SK-N-SH treated with all-trans-retinoic acid at 6 μM for 48 hours (cell line): ENCODE data around the gene ZFP3.

Experiments
- ATAC-seq: fragments of 200-7000 bp; cut with Tn5 transposase; 3 replicates; pipeline ENCODE4 v1.9.1; 2020; ENCODE audit warnings: mild to moderate bottlenecking, moderate library complexity
- ARNTL ChIP-seq: fragments of 450-650 bp; formaldehyde crosslinking; IDR thresholded peaks from 2 replicates; pipeline ENCODE4 v1.5.0; 2020; ENCODE audit warnings: low read depth, mild to moderate bottlenecking, moderate library complexity, borderline replicate concordance
- BACH2 ChIP-seq: fragments of 250-450 bp; sonication (Bioruptor Pico); IDR thresholded peaks from 2 replicates; pipeline ENCODE4 v1.9.0; 2021; ENCODE audit warnings: mild to moderate bottlenecking, borderline replicate concordance
- CREB5 ChIP-seq: fragments of 250-450 bp; sonication (Bioruptor Pico); IDR thresholded peaks from 2 replicates; pipeline ENCODE4 v1.5.1; 2020; ENCODE audit warnings: low read depth, mild to moderate bottlenecking, moderate library complexity
- CSDC2 ChIP-seq: fragments of 250-450 bp; sonication (Bioruptor Pico); IDR thresholded peaks from 2 replicates; pipeline ENCODE4 v1.5.0; 2020; ENCODE audit warnings: mild to moderate bottlenecking, moderate library complexity
- ESRRG ChIP-seq: fragments of 250-450 bp; sonication (Bioruptor Pico); IDR thresholded peaks from 2 replicates; pipeline ENCODE4 v1.6.1; 2021; ENCODE audit warnings: mild to moderate bottlenecking
- GLIS3 ChIP-seq: fragments of 250-450 bp; sonication (Bioruptor Pico); IDR thresholded peaks from 2 replicates; pipeline ENCODE4 v1.5.0; 2020; ENCODE audit warnings: mild to moderate bottlenecking, moderate library complexity
- ISL1 ChIP-seq: fragments of 250-450 bp; sonication (Bioruptor Pico); IDR thresholded peaks from 2 replicates; pipeline ENCODE4 v2.1.2; 2022; ENCODE audit warnings: mild to moderate bottlenecking, moderate library complexity
- OSR1 ChIP-seq: fragments of 250-450 bp; sonication (Bioruptor Pico); IDR thresholded peaks from 2 replicates; pipeline ENCODE4 v1.8.0; 2022; ENCODE audit warnings: moderate library complexity, mild to moderate bottlenecking, inconsistent platforms
- PATZ1 ChIP-seq: fragments of 250-450 bp; sonication (Bioruptor Pico); IDR thresholded peaks from 2 replicates; pipeline ENCODE4 v1.8.0; 2020; ENCODE audit warnings: mild to moderate bottlenecking, moderate library complexity, borderline replicate concordance
- POU6F1 ChIP-seq: fragments of 250-450 bp; sonication (Bioruptor Pico); IDR thresholded peaks from 2 replicates; pipeline ENCODE4 v1.8.0; 2021; ENCODE audit warnings: low read depth, mild to moderate bottlenecking, moderate library complexity, borderline replicate concordance
- PPARA ChIP-seq: fragments of 250-450 bp; sonication (Bioruptor Pico); IDR thresholded peaks from 2 replicates; pipeline ENCODE4 v1.5.0; 2020; ENCODE audit warnings: mild to moderate bottlenecking, borderline replicate concordance
- RARB ChIP-seq: fragments of 250-450 bp; sonication (Bioruptor Pico); IDR thresholded peaks from 2 replicates; pipeline ENCODE4 v1.8.0; 2021; ENCODE audit warnings: mild to moderate bottlenecking, moderate library complexity
- SNAI2 ChIP-seq: fragments of 250-450 bp; sonication (Bioruptor Pico); IDR thresholded peaks from 2 replicates; pipeline ENCODE4 v1.5.0; 2020; ENCODE audit warnings: mild to moderate bottlenecking, moderate library complexity
- TCF4 ChIP-seq: fragments of 250-450 bp; sonication (Bioruptor Pico); IDR thresholded peaks from 2 replicates; pipeline ENCODE4 v1.8.0; 2021; ENCODE audit warnings: mild to moderate bottlenecking, moderate library complexity, borderline replicate concordance
- TOX ChIP-seq: fragments of 250-450 bp; sonication (Bioruptor Pico); IDR thresholded peaks from 2 replicates; pipeline ENCODE4 v1.8.0; 2021; ENCODE audit warnings: mild to moderate bottlenecking, moderate library complexity, borderline replicate concordance
- TSHZ2 ChIP-seq: fragments of 250-450 bp; sonication (Bioruptor Pico); IDR thresholded peaks from 2 replicates; pipeline ENCODE4 v1.5.0; 2020; ENCODE audit warnings: mild to moderate bottlenecking, moderate library complexity
- ZC3H10 ChIP-seq: fragments of 250-450 bp; sonication (Bioruptor Pico); IDR thresholded peaks from 2 replicates; pipeline ENCODE4 v1.5.1; 2021; ENCODE audit warnings: mild to moderate bottlenecking, moderate library complexity
- ZFP3 ChIP-seq: fragments of 250-450 bp; sonication (Bioruptor Pico); IDR thresholded peaks from 2 replicates; pipeline ENCODE4 v1.5.0; 2020; ENCODE audit warnings: mild to moderate bottlenecking, moderate library complexity
- ZFP30 ChIP-seq: fragments of 450-650 bp; formaldehyde crosslinking; IDR thresholded peaks from 2 replicates; pipeline ENCODE4 v1.5.0; 2022; ENCODE audit warnings: mild to moderate bottlenecking, moderate library complexity
- ZNF565 ChIP-seq: fragments of 450-650 bp; formaldehyde crosslinking; conservative IDR thresholded peaks from 2 replicates; pipeline ENCODE4 v1.5.0; 2020; ENCODE audit warnings: low read depth, mild to moderate bottlenecking, moderate library complexity
- ZNF70 ChIP-seq: fragments of 450-650 bp; formaldehyde crosslinking; IDR thresholded peaks from 2 replicates; pipeline ENCODE4 v1.5.0; 2020; ENCODE audit warnings: mild to moderate bottlenecking, moderate library complexity
- ZNF8 ChIP-seq: fragments of 450-650 bp; formaldehyde crosslinking; IDR thresholded peaks from 2 replicates; pipeline ENCODE4 v1.5.0; 2020; ENCODE audit warnings: mild to moderate bottlenecking, moderate library complexity

The ZFP3 gene

GRCh38 chr17:5044630-5045029 lies 33.6 kb upstream of the ZFP3 start:
- ATAC-seq, result no peak
- TF ChIP-seq ZNF70 (CRISPR knock-in tag), result no peak
- TF ChIP-seq PATZ1, result no peak
- TF ChIP-seq BACH2, result no peak
- no peak for TF ChIP-seq ESRRG
- TF ChIP-seq TOX, result no peak
- no peak for TF ChIP-seq ISL1 (CRISPR knock-in tag)
- no peak for TF ChIP-seq OSR1 (CRISPR knock-in tag)

- no peak for TF ChIP-seq ISL1 (CRISPR knock-in tag)
- no peak for TF ChIP-seq CREB5 (CRISPR knock-in tag)
- no peak for TF ChIP-seq RARB (CRISPR knock-in tag)
- TF ChIP-seq OSR1 (CRISPR knock-in tag), result no peak
- TF ChIP-seq ZNF70 (CRISPR knock-in tag), result no peak
- TF ChIP-seq SNAI2 (CRISPR knock-in tag), result no peak
- TF ChIP-seq ZFP3 (CRISPR knock-in tag), result no peak
- no peak for TF ChIP-seq CSDC2
- TF ChIP-seq PPARA, result no peak
- TF ChIP-seq ARNTL (CRISPR knock-in tag), result no peak
- no peak for TF ChIP-seq TOX
- TF ChIP-seq TSHZ2 (CRISPR knock-in tag), result no peak
- no peak for TF ChIP-seq ZNF8 (CRISPR knock-in tag)
- no peak for TF ChIP-seq ZFP30 (CRISPR knock-in tag)
- TF ChIP-seq ZC3H10, result no peak
- no peak for TF ChIP-seq TCF4 (CRISPR knock-in tag)
- no peak for TF ChIP-seq GLIS3 (CRISPR knock-in tag)
- no peak for TF ChIP-seq BACH2
- no peak for TF ChIP-seq ZNF565
- no peak for TF ChIP-seq POU6F1 (CRISPR knock-in tag)
- ATAC-seq, result no peak
These were observed 32.8 kb upstream of the ZFP3 start for GRCh38 chr17:5045496-5045895.

- no peak for TF ChIP-seq TOX
- TF ChIP-seq POU6F1 (CRISPR knock-in tag), result no peak
- no peak for TF ChIP-seq TCF4 (CRISPR knock-in tag)
- TF ChIP-seq ZFP30 (CRISPR knock-in tag), result no peak
- TF ChIP-seq BACH2, result no peak
- no peak for TF ChIP-seq ISL1 (CRISPR knock-in tag)
- TF ChIP-seq GLIS3 (CRISPR knock-in tag), result no peak
- ATAC-seq, result no peak
These were observed 30.8 kb upstream of the ZFP3 start for GRCh38 chr17:5047446-5047845.
